Skeletal muscle satellite cell (primary cell): ENCODE measurements around the gene KCP.
"Not testable (repeated sequence)": the region's sequence is repeated elsewhere in the genome, so short reads cannot be mapped to it uniquely, and the experiment has no call there.

Experiments used
- H3K27me3 ChIP-seq: 2 replicates; pipeline ENCODE4 v1.7.0; 2013; ENCODE audit warnings: low read length; ENCODE audit not compliant: control insufficient read depth, insufficient read depth
- H3K36me3 ChIP-seq: 2 replicates; pipeline ENCODE4 v1.7.0; 2013; ENCODE audit warnings: mild to moderate bottlenecking, control low read depth, low read length; ENCODE audit not compliant: insufficient read depth
- H3K4me1 ChIP-seq: 2 replicates; pipeline ENCODE4 v1.7.0; 2013; ENCODE audit warnings: low read length; ENCODE audit not compliant: control insufficient read depth, insufficient read depth
- H3K4me2 ChIP-seq: 2 replicates; pipeline ENCODE4 v1.7.0; 2013; ENCODE audit warnings: mild to moderate bottlenecking, low read length
- H3K4me3 ChIP-seq: 2 replicates; pipeline ENCODE4 v1.7.0; 2013; ENCODE audit warnings: low read length
- H3K9ac ChIP-seq: 2 replicates; pipeline ENCODE4 v1.7.0; 2013; ENCODE audit warnings: mild to moderate bottlenecking, low read depth, low read length, moderate library complexity
- H3K9me3 ChIP-seq: replicated peaks from 2 replicates; pipeline ENCODE4 v1.7.0; 2013; ENCODE audit warnings: mild to moderate bottlenecking, control low read depth, low read length

Gene KCP

GRCh38 chr7:128945668-128946366 is 35.3 kb upstream of the KCP start:
- H3K9ac ChIP-seq, result no peak overlapping the region
- H3K9me3 ChIP-seq, result no peaks in the 10 kb centered on the region
- H3K4me1 ChIP-seq, result no peaks in the 10 kb centered on the region
- no peak overlapping the region for H3K4me3 ChIP-seq
- H3K4me2 ChIP-seq, result no peak overlapping the region
- H3K36me3 ChIP-seq, result no peaks in the 10 kb centered on the region
- peaks cover 14% of the 10 kb centered on the region for H3K27me3 ChIP-seq

GRCh38 chr7:128944487-128945236 is 34.2 kb upstream of the KCP start:
- no peaks in the 10 kb centered on the region for H3K4me1 ChIP-seq
- no peaks in the 10 kb centered on the region for H3K9me3 ChIP-seq
- no peak overlapping the region for H3K4me3 ChIP-seq
- H3K9ac ChIP-seq, result no peak overlapping the region
- peaks cover 26% of the 10 kb centered on the region for H3K27me3 ChIP-seq
- no peaks in the 10 kb centered on the region for H3K36me3 ChIP-seq
- no peak overlapping the region for H3K4me2 ChIP-seq

DNA sequence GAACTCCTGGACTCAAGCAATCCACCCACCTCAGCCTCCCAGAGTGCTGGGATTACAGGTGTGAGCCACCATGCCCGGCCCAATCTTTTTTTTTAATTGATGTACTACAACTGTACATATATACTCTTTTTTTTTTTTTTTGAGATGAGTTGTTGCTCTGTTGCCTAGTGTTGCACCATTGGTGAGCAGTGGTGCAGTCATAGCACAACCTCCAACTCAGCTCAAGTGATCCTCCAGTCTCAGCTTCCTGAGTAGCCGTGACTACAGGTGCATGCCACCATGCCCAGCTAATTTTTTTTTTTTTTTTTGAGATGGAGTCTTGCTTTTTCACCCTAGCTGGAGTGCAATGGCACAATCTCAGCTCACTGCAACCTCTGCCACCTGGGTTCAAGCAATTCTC is 32.7 kb upstream of the KCP start:
- H3K4me2 ChIP-seq, H3K36me3 ChIP-seq, H3K9ac ChIP-seq, H3K4me1 ChIP-seq, H3K9me3 ChIP-seq, H3K4me3 ChIP-seq: not testable (repeated sequence)
- peaks cover 36% of the 10 kb centered on the region for H3K27me3 ChIP-seq

DNA sequence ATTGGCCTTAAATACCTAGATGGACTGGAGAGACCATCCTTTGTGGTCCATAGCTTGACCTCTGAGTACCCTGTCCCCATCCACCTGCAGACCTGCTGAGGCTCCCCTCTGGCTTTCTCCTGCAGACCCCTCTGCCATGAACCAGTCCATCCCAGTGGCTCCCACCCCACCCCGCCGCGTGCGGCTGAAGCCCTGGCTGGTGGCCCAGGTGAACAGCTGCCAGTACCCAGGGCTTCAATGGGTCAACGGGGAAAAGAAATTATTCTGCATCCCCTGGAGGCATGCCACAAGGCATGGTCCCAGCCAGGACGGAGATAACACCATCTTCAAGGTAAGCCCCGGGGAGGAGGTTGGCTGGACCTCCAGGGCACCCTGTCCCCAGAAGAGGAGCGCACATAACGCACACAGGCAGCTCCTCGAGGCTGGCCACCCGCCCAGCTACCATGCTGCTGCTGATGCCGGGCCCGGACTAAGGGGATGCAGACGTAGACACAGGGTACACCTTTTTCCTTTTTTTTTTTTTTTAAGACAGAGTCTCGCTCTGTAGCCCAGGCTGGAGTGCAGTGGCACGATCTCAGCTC is 31.5 kb upstream of the KCP start:
- Histone ChIP-seq H3K9ac (no peak overlapping the region), H3K4me1 (peaks cover 13% of the 10 kb centered on the region), H3K9me3 (no peaks in the 10 kb centered on the region), H3K27me3 (peaks cover 46% of the 10 kb centered on the region), H3K4me2 (no peak overlapping the region), H3K4me3 (no peak overlapping the region), H3K36me3 (no peaks in the 10 kb centered on the region)

DNA sequence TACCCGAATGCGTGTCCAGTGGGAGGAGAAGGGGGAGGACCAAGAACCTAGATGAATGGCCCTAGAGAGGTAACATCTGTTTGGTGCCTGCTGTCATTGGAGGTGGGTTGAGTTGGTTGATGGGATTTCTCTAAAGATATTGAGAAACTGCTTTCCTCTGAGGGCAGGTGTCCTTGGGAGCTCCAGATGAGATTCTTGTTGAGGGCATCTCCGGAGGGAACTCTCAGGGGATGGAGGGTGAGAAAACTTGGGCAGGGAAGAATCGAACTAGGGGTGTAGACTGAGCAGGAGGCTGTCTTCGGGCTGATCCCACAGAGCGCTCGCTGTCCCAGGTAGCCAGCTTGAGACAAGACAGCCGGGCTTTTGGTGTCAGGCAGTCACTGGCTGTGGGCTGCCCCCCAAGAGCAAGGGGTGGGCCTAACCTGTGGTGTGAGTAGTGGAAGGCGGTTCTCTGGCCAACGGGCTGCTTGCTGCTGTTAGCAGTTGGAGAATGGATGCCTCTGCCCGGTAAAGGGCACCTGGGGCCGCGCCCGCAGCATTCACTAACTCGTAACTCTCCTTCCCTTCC is 30.9 kb upstream of the KCP start:
- no peak overlapping the region for H3K4me3 ChIP-seq
- no peaks in the 10 kb centered on the region for H3K36me3 ChIP-seq
- peaks cover 52% of the 10 kb centered on the region for H3K27me3 ChIP-seq
- no peak overlapping the region for H3K4me2 ChIP-seq
- no peaks in the 10 kb centered on the region for H3K9me3 ChIP-seq
- no peak overlapping the region for H3K9ac ChIP-seq
- H3K4me1 ChIP-seq, result peaks cover 13% of the 10 kb centered on the region

GRCh38 chr7:128940494-128941322 is 30.2 kb upstream of the KCP start:
- peaks cover 13% of the 10 kb centered on the region for H3K4me1 ChIP-seq

DNA sequence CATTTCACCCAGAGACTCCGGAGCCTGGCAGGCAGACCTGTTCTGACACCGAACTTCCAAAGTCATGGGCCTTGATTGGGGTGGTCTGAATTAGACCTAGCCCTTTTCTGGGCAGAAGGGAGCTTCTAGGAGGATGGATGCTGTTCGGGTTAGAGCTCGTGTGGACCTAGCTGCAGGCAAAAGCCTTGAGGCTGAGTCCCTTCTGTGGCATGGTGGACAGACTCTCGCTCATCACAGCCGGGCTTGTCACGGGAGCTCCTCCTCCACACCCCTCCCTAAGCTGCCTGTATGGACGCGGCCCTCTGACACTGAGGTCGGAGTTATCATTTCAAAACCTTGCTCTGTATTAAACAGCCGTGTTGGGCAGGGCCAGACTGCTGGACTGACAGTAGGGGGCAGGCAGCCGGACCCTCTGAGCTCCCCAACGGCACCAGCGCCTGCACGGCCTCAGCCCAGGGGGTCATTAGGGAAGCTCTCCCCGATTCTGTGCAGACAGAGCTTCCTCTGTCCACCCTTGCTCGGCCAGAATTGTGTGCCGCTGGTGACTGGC is 29.4 kb upstream of the KCP start:
- no peak overlapping the region for H3K4me3 ChIP-seq
- H3K36me3 ChIP-seq, result no peaks in the 10 kb centered on the region
- peaks cover 13% of the 10 kb centered on the region for H3K4me1 ChIP-seq
- no peaks in the 10 kb centered on the region for H3K9me3 ChIP-seq
- H3K27me3 ChIP-seq, result peaks cover 62% of the 10 kb centered on the region
- no peak overlapping the region for H3K9ac ChIP-seq
- no peak overlapping the region for H3K4me2 ChIP-seq

More at GRCh38 chr7:128940494-128941322, 30.2 kb upstream of the KCP start:
- no peaks in the 10 kb centered on the region for H3K9me3 ChIP-seq
- H3K9ac ChIP-seq, result no peak overlapping the region
- H3K27me3 ChIP-seq, result peaks cover 54% of the 10 kb centered on the region
- no peak overlapping the region for H3K4me2 ChIP-seq
- H3K36me3 ChIP-seq, result no peaks in the 10 kb centered on the region
- H3K4me3 ChIP-seq, result no peak overlapping the region

GRCh38 chr7:128939075-128939860 is 28.8 kb upstream of the KCP start:
- no peaks in the 10 kb centered on the region for H3K9me3 ChIP-seq
- H3K36me3 ChIP-seq, result no peaks in the 10 kb centered on the region
- peaks cover 67% of the 10 kb centered on the region for H3K27me3 ChIP-seq
- H3K9ac ChIP-seq, result no peak overlapping the region
- peaks cover 13% of the 10 kb centered on the region for H3K4me1 ChIP-seq
- no peak overlapping the region for H3K4me2 ChIP-seq
- H3K4me3 ChIP-seq, result no peak overlapping the region

DNA sequence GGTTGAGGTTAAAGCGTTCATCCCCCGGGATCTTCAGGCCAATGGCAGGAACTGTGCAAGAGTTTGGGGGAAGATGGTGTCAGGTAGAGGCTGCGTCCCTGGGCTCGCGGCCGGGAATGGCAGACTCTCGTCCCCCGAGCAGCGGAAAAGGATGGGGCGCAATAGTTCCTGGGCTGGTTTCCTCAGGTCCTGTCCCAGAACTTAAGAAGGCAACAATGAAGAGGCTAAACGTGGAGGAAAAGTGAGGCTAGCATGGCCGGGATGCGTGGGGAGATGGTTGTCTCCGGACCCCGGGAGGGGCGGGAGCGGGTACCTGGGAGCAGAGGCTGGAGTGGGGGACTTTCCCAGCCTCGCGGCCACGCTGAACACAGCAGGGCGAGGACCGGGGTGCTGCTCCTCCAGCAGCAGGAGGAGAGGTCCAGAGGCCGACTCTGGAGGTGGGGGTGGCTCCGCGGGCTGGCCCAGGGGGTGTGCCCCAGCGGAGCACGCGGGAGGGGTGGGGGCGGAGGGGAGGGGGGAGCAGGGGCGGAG is 28.1 kb upstream of the KCP start:
- Histone ChIP-seq H3K4me2 (peak overlapping the region; percentile 93), H3K4me3 (peak overlapping the region; percentile 70), H3K9me3 (no peaks in the 10 kb centered on the region), H3K4me1 (peaks cover 13% of the 10 kb centered on the region), H3K27me3 (peaks cover 67% of the 10 kb centered on the region), H3K9ac (no peak overlapping the region), H3K36me3 (no peaks in the 10 kb centered on the region)
